ENCODE measurements around the gene FGF14.
A peak's percentile ranks its signal among the peaks of the same experiment; 100 is the strongest.

- TF ChIP-seq CTCF (IDR thresholded peaks at IDR 0.05; ENCODE audit: low read depth, low read length, poor library complexity, severe bottlenecking) = peak; percentile 53
- TF ChIP-seq EZH2phosphoT487 (IDR thresholded peaks at IDR 0.05; ENCODE audit: borderline replicate concordance, low read length) = no peak
Measured at GRCh38 chr13:101785858-101786257, 616.0 kb downstream of the FGF14 start.

Measured in DOHH2 (cell line).